Astrocyte of the spinal cord (primary cell): ENCODE results near the gene DNAH11.
"Not testable (repeated sequence)": the region's sequence is repeated elsewhere in the genome, so short reads cannot be mapped to it uniquely, and the experiment has no call there.

Experiments
- DNase-seq: peaks from one replicate; pipeline ENCODE4 v3.0.0; 2011; ENCODE audit warnings: low read depth, low spot score
- H3K4me3 ChIP-seq: 2 replicates; pipeline ENCODE4 v1.5.1; 2011; ENCODE audit warnings: low read depth, mild to moderate bottlenecking, low read length, moderate library complexity
- in situ Hi-C: cut with HindIII; loops from 2 replicates; pipeline ENCODE4 v1.10.0; 2017; ENCODE audit warnings: low sequenced_read_pairs
- TF ChIP-seq, protein P1 (sequence below): IDR thresholded peaks from 2 replicates; pipeline ENCODE4 v1.5.1; 2012; ENCODE audit warnings: low read depth, mild to moderate bottlenecking, low read length, inconsistent platforms

DNAH11 gene

GRCh38 chr7:21926448-21926847 is 383.6 kb downstream of the DNAH11 start:
- in situ Hi-C loops = no loop called here
- no peak overlapping the region for H3K4me3 ChIP-seq
- TF ChIP-seq, protein P1, sequence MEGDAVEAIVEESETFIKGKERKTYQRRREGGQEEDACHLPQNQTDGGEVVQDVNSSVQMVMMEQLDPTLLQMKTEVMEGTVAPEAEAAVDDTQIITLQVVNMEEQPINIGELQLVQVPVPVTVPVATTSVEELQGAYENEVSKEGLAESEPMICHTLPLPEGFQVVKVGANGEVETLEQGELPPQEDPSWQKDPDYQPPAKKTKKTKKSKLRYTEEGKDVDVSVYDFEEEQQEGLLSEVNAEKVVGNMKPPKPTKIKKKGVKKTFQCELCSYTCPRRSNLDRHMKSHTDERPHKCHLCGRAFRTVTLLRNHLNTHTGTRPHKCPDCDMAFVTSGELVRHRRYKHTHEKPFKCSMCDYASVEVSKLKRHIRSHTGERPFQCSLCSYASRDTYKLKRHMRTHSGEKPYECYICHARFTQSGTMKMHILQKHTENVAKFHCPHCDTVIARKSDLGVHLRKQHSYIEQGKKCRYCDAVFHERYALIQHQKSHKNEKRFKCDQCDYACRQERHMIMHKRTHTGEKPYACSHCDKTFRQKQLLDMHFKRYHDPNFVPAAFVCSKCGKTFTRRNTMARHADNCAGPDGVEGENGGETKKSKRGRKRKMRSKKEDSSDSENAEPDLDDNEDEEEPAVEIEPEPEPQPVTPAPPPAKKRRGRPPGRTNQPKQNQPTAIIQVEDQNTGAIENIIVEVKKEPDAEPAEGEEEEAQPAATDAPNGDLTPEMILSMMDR = no peak
- DNase-seq = no peak

- no peak overlapping the region for H3K4me3 ChIP-seq
- TF ChIP-seq, protein P1 = no peak
- in situ Hi-C loops = no loop called here
- DNase-seq = no peak
Measured at GRCh38 chr7:21927693-21928092, 384.9 kb downstream of the DNAH11 start.

GRCh38 chr7:21933293-21933692 is 390.5 kb downstream of the DNAH11 start:
- DNase-seq, H3K4me3 ChIP-seq, in situ Hi-C loops: not testable (repeated sequence)

DNA sequence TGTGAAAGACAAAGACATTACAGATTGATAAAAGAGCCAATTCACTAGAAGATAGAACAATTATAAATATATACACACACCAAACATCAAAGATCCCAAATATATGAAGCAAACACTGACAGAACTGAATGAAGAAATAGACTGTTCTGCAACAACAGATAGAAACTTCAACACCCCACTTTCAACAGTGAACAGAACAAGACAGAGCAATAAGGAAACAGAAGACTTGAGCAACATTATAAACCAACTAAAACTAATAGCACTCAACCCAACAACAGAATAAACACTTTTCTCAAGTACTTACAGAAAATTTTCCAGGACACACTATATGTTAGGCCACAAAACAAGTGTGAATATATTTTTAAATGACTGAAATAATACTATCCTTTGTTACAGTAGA is 392.0 kb downstream of the DNAH11 start:
- no peak overlapping the region for H3K4me3 ChIP-seq
- in situ Hi-C loops = no loop called here
- DNase-seq = no peak
- TF ChIP-seq, protein P1 = no peak

DNA sequence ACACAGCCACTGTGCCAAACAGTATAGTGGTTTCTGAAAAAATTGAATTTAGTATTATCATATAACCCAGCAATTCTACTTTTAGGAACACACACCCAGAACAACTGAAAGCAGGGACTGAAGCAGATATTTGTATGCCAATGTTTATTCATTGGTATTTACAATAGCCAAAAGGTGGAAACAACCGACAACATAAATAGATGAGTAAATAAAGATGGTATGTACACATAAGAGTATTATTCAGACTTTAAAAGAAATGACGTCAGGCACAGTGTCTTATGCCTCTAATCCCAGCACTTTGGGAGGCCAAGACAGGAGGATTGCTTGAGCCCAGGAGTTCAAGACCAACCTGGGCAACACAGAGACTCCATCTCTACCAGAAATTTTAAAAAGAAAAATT is 395.6 kb downstream of the DNAH11 start:
- in situ Hi-C loops = no loop called here
- H3K4me3 ChIP-seq = no peak overlapping the region
- TF ChIP-seq, protein P1 = no peak
- no peak for DNase-seq

DNA sequence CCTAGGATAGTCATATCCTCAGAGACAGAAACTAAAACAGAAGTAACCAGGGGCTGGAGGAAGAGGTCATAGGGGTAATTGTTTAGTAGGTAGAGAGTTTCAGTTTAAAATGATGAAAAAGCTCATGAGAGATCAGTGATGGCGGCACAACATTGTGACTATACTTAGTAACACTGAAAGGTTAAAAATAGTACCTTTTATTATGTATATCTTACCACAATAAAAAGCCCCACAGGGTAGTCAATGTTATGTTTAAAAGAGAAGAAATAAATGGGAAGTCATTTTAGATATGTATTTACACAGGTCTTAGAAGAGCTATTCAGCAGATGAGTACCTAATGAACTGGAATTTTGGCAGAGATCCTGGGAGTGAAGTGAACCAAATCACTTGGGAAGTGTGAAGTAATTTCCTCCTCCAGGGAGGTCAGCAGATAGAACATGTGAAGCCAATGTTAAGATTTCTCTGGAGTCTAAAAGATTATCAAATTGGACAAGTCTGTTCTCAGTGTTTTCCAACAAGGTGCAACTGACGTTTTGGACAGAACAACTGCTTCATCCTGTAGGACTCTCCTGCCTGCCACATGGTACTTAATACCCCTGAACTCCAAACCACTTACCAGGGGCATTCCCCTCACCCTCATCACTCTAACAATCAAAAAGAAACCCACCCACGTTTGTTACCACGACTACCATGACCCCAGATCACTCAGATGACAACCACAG is 396.5 kb downstream of the DNAH11 start:
- TF ChIP-seq, protein P1 = no peak
- in situ Hi-C loops = no loop called here
- H3K4me3 ChIP-seq = no peak overlapping the region
- peak; percentile 9 for DNase-seq

- DNase-seq = no peak
- in situ Hi-C loops = no loop called here
- TF ChIP-seq, protein P1 = no peak
- H3K4me3 ChIP-seq = no peak overlapping the region
Measured at GRCh38 chr7:21939858-21940372, 397.1 kb downstream of the DNAH11 start.
